ENCODE measurements around the gene TIE1.

GRCh38 chr1:43358746-43359693 lies 58.2 kb downstream of the TIE1 start, which contains the start of gene CDC20:
- TF ChIP-seq CTCF (IDR thresholded peaks at IDR 0.05) = no peak
- TF ChIP-seq EZH2phosphoT487 (IDR thresholded peaks at IDR 0.05) = no peak

Data from neural progenitor cell (in vitro differentiated cells).